ENCODE measurements around the gene SERAC1. TPM values are rescaled to one million over a fixed set of nuclear protein-coding genes. Genes with fewer than 3 reads are reported as not detected.

SERAC1 gene
- total RNA-seq, 4 donors from 2014 or later, result 6.5 to 15.7 (median 6.8) TPM

DNA sequence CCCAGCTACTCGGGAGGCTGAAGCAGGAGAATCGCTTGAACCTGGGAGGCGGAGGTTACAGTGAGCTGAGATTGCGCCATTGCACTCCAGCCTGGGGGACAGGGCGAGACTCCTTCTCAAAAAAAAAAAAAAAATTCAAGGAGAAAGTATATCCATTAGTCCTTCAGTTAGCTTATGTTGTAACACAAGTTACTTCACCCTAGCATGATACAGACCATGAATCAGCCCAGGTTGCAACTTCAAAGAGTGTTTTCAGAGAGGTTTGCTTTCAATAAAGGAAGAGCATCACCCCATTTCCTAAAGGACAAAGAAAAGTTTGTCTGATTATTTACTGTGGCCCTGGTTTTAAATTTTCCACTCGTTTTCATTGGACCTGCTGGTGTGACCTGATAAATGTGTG is 73.0 kb downstream of the SERAC1 start:
- H3K27ac ChIP-seq, result no peak overlapping the region
- peaks cover 0 to 51% (median 0%) of the 10 kb centered on the region in 3 donors for H3K36me3 ChIP-seq
- no peaks in the 10 kb centered on the region for H3K4me1 ChIP-seq
- no peaks in the 10 kb centered on the region for H3K9me3 ChIP-seq
- no peak for TF ChIP-seq POLR2A (IDR thresholded peaks at IDR 0.05)
- TF ChIP-seq, protein P1, sequence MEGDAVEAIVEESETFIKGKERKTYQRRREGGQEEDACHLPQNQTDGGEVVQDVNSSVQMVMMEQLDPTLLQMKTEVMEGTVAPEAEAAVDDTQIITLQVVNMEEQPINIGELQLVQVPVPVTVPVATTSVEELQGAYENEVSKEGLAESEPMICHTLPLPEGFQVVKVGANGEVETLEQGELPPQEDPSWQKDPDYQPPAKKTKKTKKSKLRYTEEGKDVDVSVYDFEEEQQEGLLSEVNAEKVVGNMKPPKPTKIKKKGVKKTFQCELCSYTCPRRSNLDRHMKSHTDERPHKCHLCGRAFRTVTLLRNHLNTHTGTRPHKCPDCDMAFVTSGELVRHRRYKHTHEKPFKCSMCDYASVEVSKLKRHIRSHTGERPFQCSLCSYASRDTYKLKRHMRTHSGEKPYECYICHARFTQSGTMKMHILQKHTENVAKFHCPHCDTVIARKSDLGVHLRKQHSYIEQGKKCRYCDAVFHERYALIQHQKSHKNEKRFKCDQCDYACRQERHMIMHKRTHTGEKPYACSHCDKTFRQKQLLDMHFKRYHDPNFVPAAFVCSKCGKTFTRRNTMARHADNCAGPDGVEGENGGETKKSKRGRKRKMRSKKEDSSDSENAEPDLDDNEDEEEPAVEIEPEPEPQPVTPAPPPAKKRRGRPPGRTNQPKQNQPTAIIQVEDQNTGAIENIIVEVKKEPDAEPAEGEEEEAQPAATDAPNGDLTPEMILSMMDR (IDR thresholded peaks at IDR 0.05), result no peak
- H3K27me3 ChIP-seq, result no peaks in the 10 kb centered on the region
- no peak overlapping the region for H3K4me3 ChIP-seq
- no peak for DNase-seq

DNA sequence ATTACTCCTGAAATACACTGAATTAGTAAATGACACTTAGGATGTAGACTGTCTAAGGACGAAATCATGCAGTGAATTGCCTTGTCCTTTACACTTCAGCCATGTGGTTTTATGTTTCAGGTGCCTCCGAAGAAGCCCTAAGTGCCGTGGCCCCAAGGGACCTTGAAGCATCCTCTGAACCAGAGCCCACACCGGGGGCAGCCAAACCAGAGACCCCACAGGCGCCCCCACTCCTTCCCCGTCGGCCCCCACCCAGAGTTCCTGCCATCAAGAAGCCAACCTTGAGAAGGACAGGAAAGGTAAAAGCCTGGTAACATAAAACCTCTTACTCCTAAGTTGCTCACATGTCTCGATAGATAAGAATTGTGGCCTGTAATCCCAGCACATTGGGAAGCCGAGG is 75.3 kb downstream of the SERAC1 start:
- Histone ChIP-seq H3K9me3 (no peaks in the 10 kb centered on the region), H3K27me3 (no peaks in the 10 kb centered on the region), H3K36me3 (peaks cover 0 to 68% (median 0%) of the 10 kb centered on the region in 3 donors), H3K4me1 (no peaks in the 10 kb centered on the region), H3K4me3 (no peak overlapping the region), H3K27ac (no peak overlapping the region)
- TF ChIP-seq, protein P1 (IDR thresholded peaks at IDR 0.05), result no peak
- no peak for TF ChIP-seq POLR2A (IDR thresholded peaks at IDR 0.05)
- DNase-seq, result no peak

DNA sequence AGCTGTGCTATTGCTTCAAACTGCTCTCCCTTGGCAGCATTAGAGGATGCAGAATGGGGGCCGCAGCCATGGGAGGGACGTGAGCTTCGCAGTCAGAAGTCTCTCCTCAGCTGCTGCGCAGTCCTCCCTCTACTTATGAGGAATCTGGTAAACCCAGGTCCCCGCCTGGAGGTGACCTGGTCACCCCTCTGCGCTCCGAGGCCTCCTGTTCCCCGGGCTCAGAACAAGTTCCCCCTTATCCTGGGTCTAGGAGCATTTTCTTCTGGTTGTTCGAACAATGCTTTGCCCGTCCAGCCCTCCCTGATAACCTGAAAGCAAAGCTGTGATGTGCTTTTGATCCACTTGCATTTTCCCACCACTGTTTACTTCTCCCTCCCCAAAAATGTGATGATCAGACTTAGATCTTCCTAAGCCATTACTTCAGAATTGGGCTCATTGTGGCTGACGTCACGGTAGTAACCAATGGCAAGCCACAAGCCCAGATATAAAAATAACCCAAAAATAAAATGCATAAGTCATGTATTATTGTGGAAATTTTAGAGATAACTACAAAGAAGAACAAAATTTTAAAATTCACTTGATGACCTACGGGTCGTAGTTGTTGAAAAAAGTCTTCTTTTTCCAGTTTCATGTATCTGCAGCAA is 80.7 kb downstream of the SERAC1 start:
- Histone ChIP-seq H3K4me3 (no peak overlapping the region), H3K27ac (peak overlapping the region in 1 of 4 donors; percentile 39), H3K9me3 (no peaks in the 10 kb centered on the region), H3K27me3 (no peaks in the 10 kb centered on the region), H3K4me1 (no peaks in the 10 kb centered on the region), H3K36me3 (peaks cover 0 to 78% (median 0%) of the 10 kb centered on the region in 3 donors)
- DNase-seq, result no peak
- TF ChIP-seq POLR2A (IDR thresholded peaks at IDR 0.05), result no peak
- TF ChIP-seq, protein P1 (IDR thresholded peaks at IDR 0.05), result no peak

DNA sequence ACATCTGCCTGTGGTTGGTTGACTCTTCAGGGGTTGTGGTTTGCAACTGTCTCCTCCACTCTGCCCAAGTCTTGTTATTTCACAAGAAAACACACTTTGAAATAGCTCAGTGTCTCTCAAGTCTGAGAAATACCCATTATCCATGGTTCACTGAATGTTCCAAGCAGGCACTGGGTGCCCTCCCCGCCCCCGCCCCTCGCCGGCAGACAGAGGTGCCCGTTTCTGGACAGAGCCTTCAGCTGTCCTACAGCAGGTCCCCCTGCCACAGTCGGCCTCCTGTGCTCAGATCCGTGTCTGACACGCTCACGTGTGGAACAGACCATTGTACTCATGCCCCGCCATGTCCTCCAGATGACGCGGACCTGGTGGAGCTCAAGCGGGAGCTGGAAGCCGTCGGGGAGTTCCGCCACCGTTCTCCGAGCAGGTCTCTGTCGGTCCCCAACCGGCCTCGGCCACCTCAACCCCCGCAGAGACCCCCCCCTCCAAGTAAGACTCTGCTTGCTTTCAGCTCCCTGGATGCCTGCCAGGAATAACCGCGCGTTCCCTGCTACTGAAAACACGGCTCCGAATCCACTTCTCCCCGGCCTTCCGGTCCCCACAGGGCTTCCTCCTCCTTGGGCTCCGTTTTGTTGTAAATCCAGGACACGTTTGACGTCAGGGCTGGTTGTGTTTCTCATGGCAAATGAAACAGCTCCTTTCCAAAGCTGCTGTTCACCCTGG is 81.4 kb downstream of the SERAC1 start:
- no peaks in the 10 kb centered on the region for H3K9me3 ChIP-seq
- H3K36me3 ChIP-seq, result peaks cover 0 to 77% (median 0%) of the 10 kb centered on the region in 3 donors
- H3K4me3 ChIP-seq, result peak overlapping the region in 1 of 4 donors; percentile 13
- H3K4me1 ChIP-seq, result no peaks in the 10 kb centered on the region
- H3K27ac ChIP-seq, result peak overlapping the region in 1 of 4 donors; percentile 39
- H3K27me3 ChIP-seq, result no peaks in the 10 kb centered on the region
- peak in 1 of 3 donors; percentile 50 for DNase-seq
- TF ChIP-seq, protein P1 (IDR thresholded peaks at IDR 0.05), result no peak
- no peak for TF ChIP-seq POLR2A (IDR thresholded peaks at IDR 0.05)

DNA sequence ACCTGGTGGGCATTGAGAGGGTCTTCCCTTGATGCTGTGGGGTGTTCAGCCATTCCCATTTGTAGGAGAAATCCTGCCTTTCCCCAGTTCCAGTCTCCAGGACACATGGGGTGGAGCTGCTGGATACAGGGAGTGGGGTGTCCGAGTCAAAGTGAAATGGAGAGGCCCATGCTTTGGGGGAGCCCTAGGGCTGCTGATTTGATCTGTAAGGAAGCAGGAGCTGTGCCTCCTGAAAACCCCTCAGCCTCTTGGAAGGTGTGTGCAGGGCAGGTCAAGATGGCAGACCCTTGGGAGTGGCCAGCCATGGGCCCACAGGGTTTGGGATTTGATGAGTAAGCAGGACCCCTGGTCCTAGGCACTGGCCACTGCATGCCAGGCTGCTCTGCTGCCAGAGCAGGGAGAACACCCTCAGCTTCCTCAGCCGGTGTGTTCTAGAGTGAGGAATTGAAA is 82.0 kb downstream of the SERAC1 start:
- TF ChIP-seq, protein P1 (IDR thresholded peaks at IDR 0.05), result no peak
- TF ChIP-seq POLR2A (IDR thresholded peaks at IDR 0.05), result no peak
- Histone ChIP-seq H3K9me3 (no peaks in the 10 kb centered on the region), H3K27me3 (no peaks in the 10 kb centered on the region), H3K36me3 (peaks cover 0 to 77% (median 0%) of the 10 kb centered on the region in 3 donors), H3K4me1 (no peaks in the 10 kb centered on the region), H3K4me3 (no peak overlapping the region), H3K27ac (no peak overlapping the region)
- no peak for DNase-seq
